NCI-H460 (cell line): ENCODE results near the gene XRCC3. TPM values are rescaled to one million over a fixed set of nuclear protein-coding genes. Genes with fewer than 3 reads are reported as not detected.

ENCODE experiments used
- small RNA-seq, 2 experiments: library from RNA; depleted of rRNA; stranded (forward); fragments of <200 nt; gene quantifications; one replicate each; pipeline ENCODE3, GENCODE V24; 2014
- total RNA-seq: library from RNA; depleted of rRNA; stranded (reverse); fragments of >200 nt; shearing (Covaris generic); gene quantifications from 2 replicates; pipeline ENCODE4 v1.2.3, GENCODE V29; 2014; rRNA removed

The XRCC3 gene
- total RNA-seq, 1 experiment from 2014 or later = 28.6 TPM

Small RNA genes lying within 50 kb of the gene (small RNA-seq; reads per million reads assigned to genes)
- gene RF00019 = 0 reads per million in 2 experiments

Other genes with a start within 250 kb of the XRCC3 start
- 186 and 217 TPM in 2 replicates for gene CKB, start 192.6 kb downstream of the XRCC3 start, total RNA-seq
- 11.6 and 13.5 TPM in 2 replicates for gene TRMT61A, start 186.3 kb downstream of the XRCC3 start, total RNA-seq
- gene BAG5, start 152.8 kb downstream of the XRCC3 start, total RNA-seq = 26.9 and 32.5 TPM in 2 replicates
- 46.2 and 51.4 TPM in 2 replicates for gene COA8, start 152.5 kb downstream of the XRCC3 start, total RNA-seq
- gene KLC1, start 86.2 kb downstream of the XRCC3 start, total RNA-seq = 116 and 137 TPM in 2 replicates
- gene ZFYVE21, start 359 bp upstream of the XRCC3 start, total RNA-seq = 17.2 and 25.1 TPM in 2 replicates
- gene PPP1R13B, start 132.1 kb upstream of the XRCC3 start, total RNA-seq = 1.4 and 1.7 TPM in 2 replicates
- gene TDRD9, start 213.0 kb upstream of the XRCC3 start, total RNA-seq = not detected in 2 replicates
- gene RD3L, start 227.1 kb upstream of the XRCC3 start, total RNA-seq = not detected in 2 replicates